OCI-LY1 (cell line): ENCODE results near the gene RPL7A.

Experiments used
- H2AFZ ChIP-seq: fragments of 200-600 bp; sonication (generic), shearing (Covaris generic); 2 replicates; pipeline ENCODE4 v1.6.0; 2014; ENCODE audit warnings: antibody characterized with exemption, mild to moderate bottlenecking, low read length
- H3F3A ChIP-seq: fragments of 200-600 bp; sonication (generic), shearing (Covaris generic); 2 replicates; pipeline ENCODE4 v1.6.0; 2014; ENCODE audit warnings: mild to moderate bottlenecking, antibody characterized with exemption, low read length, moderate library complexity; ENCODE audit not compliant: insufficient read depth
- H3K27ac ChIP-seq: fragments of 200-600 bp; sonication (generic); 2 replicates; pipeline ENCODE4 v1.5.1; 2014; ENCODE audit warnings: low read length, mixed run types, mild to moderate bottlenecking, low read depth; ENCODE audit not compliant: poor library complexity, severe bottlenecking
- H3K27me3 ChIP-seq: fragments of 200-600 bp; sonication (generic); 2 replicates; pipeline ENCODE4 v1.6.0; 2014; ENCODE audit warnings: antibody characterized with exemption, mild to moderate bottlenecking, low read length, moderate library complexity; ENCODE audit not compliant: insufficient read depth
- H3K36me3 ChIP-seq: fragments of 200-600 bp; sonication (generic); 2 replicates; pipeline ENCODE4 v1.6.1; 2014; ENCODE audit warnings: mild to moderate bottlenecking, antibody characterized with exemption, low read length, moderate library complexity, mixed read lengths; ENCODE audit not compliant: insufficient read depth
- H3K4me1 ChIP-seq: fragments of 200-600 bp; sonication (generic); 2 replicates; pipeline ENCODE4 v1.5.1; 2014; ENCODE audit warnings: mild to moderate bottlenecking, low read length, moderate library complexity; ENCODE audit not compliant: insufficient read depth, severe bottlenecking
- H3K4me2 ChIP-seq: fragments of 200-600 bp; sonication (generic), shearing (Covaris generic); 2 replicates; pipeline ENCODE4 v1.6.1; 2014; ENCODE audit warnings: low read length
- H3K4me3 ChIP-seq: fragments of 200-600 bp; sonication (generic); 2 replicates; pipeline ENCODE4 v1.5.1; 2014; ENCODE audit warnings: low read length, low read depth, mild to moderate bottlenecking, mixed read lengths; ENCODE audit not compliant: poor library complexity, severe bottlenecking
- H3K79me2 ChIP-seq: fragments of 200-600 bp; shearing (Covaris generic); 2 replicates; pipeline ENCODE4 v1.6.1; 2016; ENCODE audit warnings: mixed run types, low read length, mixed read lengths; ENCODE audit not compliant: insufficient read depth
- H3K9ac ChIP-seq: fragments of 200-600 bp; sonication (generic), shearing (Covaris generic); 2 replicates; pipeline ENCODE4 v1.6.1; 2014; ENCODE audit warnings: mild to moderate bottlenecking, low read length, mixed read lengths
- H3K9me2 ChIP-seq: fragments of 200-600 bp; sonication (generic), shearing (Covaris generic); 2 replicates; pipeline ENCODE4 v1.6.1; 2014; ENCODE audit warnings: low read depth, mild to moderate bottlenecking, low read length, mixed read lengths
- H3K9me3 ChIP-seq: fragments of 200-600 bp; shearing (Covaris generic); 2 replicates; pipeline ENCODE4 v1.6.1; 2014; ENCODE audit warnings: low read length, mixed read lengths
- H4K20me1 ChIP-seq: fragments of 200-600 bp; sonication (generic), shearing (Covaris generic); 2 replicates; pipeline ENCODE4 v1.6.0; 2016; ENCODE audit warnings: mild to moderate bottlenecking, low read length; ENCODE audit not compliant: insufficient read depth
- CTCF ChIP-seq: fragments of 200-600 bp; sonication (generic), shearing (Covaris generic); IDR thresholded peaks from 2 replicates; pipeline ENCODE4 v1.5.1; 2017; ENCODE audit warnings: mild to moderate bottlenecking, antibody characterized with exemption, low read length, moderate library complexity, mixed read lengths
- EZH2 ChIP-seq: fragments of 200-600 bp; sonication (generic), shearing (Covaris generic); IDR thresholded peaks from 2 replicates; pipeline ENCODE4 v1.8.0; 2017; ENCODE audit warnings: borderline replicate concordance, mixed run types, mild to moderate bottlenecking, antibody characterized with exemption, low read length, moderate library complexity, mixed read lengths

Gene RPL7A

GRCh38 chr9:133321411-133321935 lies 26.5 kb upstream of the RPL7A start:
- Histone ChIP-seq H3K4me2 (no peak overlapping the region), H3K9ac (no peak overlapping the region), H3K27ac (no peak overlapping the region), H3F3A (no peaks in the 10 kb centered on the region), H3K4me1 (no peaks in the 10 kb centered on the region), H3K36me3 (no peaks in the 10 kb centered on the region), H4K20me1 (no peaks in the 10 kb centered on the region), H3K9me2 (no peaks in the 10 kb centered on the region), H3K27me3 (peaks cover 11% of the 10 kb centered on the region; the same call in 1 of the 2 replicates), H3K79me2 (no peaks in the 10 kb centered on the region), H3K9me3 (no peaks in the 10 kb centered on the region), H3K4me3 (no peak overlapping the region), H2AFZ (no peak overlapping the region)
- TF ChIP-seq CTCF (no peak), EZH2 (no peak)

- Histone ChIP-seq H3K9me3 (no peaks in the 10 kb centered on the region), H3K27ac (no peak overlapping the region), H3K9ac (no peak overlapping the region), H4K20me1 (no peaks in the 10 kb centered on the region), H3K4me1 (no peaks in the 10 kb centered on the region), H3K4me2 (no peak overlapping the region), H3K9me2 (no peaks in the 10 kb centered on the region), H3K79me2 (no peaks in the 10 kb centered on the region), H2AFZ (no peak overlapping the region), H3F3A (no peaks in the 10 kb centered on the region), H3K27me3 (peaks cover 11% of the 10 kb centered on the region; the same call in 1 of the 2 replicates), H3K36me3 (no peaks in the 10 kb centered on the region), H3K4me3 (no peak overlapping the region)
- no peak for TF ChIP-seq EZH2
- no peak for TF ChIP-seq CTCF
These were observed 25.3 kb upstream of the RPL7A start for GRCh38 chr9:133322701-133323100.

GRCh38 chr9:133323211-133323610 lies 24.8 kb upstream of the RPL7A start:
- Histone ChIP-seq H3F3A (no peaks in the 10 kb centered on the region), H3K9me2 (no peaks in the 10 kb centered on the region), H3K4me3 (no peak overlapping the region), H3K9ac (no peak overlapping the region), H3K27me3 (peaks cover 11% of the 10 kb centered on the region; the same call in 1 of the 2 replicates), H3K27ac (no peak overlapping the region), H3K36me3 (no peaks in the 10 kb centered on the region), H3K9me3 (no peaks in the 10 kb centered on the region), H3K4me1 (no peaks in the 10 kb centered on the region), H3K4me2 (no peak overlapping the region), H3K79me2 (no peaks in the 10 kb centered on the region), H4K20me1 (no peaks in the 10 kb centered on the region), H2AFZ (no peak overlapping the region)
- TF ChIP-seq CTCF (no peak), EZH2 (no peak)
